ENCODE results near the gene PKDCC. TPM values are rescaled to one million over a fixed set of nuclear protein-coding genes. Genes with fewer than 3 reads are reported as not detected.
"Not testable (repeated sequence)": the region's sequence is repeated elsewhere in the genome, so short reads cannot be mapped to it uniquely, and the experiment has no call there.

Gene PKDCC
- total RNA-seq, 1 donor from 2014 or later = 19.6 TPM

DNA sequence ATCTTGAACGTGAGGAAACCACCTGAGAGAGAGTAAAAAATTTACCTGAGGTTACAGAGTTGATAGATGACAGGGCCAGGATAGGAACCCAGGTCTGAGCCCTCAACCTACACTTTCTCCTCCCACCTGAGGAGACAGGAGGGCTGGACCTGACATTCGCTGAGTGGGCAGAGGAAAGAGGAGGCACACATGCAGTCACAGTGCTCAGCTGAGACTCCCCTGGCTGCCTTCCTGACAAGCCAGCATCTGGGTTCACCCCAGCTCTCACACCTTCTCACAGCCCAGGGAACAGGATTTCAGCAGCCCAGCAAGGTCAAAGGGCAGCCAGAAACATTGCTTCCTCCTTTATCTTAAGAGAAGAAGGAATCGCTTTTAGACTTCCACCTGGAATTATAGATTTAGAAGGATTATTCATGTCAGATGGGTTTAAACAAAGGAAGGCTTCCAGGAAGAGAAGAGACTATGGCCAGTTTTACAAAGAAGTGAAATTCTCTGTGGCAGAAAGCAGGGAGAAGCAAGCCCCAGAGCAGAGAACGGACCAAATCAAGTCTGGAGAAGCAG lies 18.1 kb upstream of the PKDCC start:
- DNase-seq (ENCODE audit: low spot score in 2 of 2) = no peak
- no peak for FAIRE-seq

GRCh38 chr2:42030200-42030759 lies 17.5 kb upstream of the PKDCC start:
- DNase-seq (ENCODE audit: low spot score in 2 of 2) = no peak
- FAIRE-seq = no peak

DNA sequence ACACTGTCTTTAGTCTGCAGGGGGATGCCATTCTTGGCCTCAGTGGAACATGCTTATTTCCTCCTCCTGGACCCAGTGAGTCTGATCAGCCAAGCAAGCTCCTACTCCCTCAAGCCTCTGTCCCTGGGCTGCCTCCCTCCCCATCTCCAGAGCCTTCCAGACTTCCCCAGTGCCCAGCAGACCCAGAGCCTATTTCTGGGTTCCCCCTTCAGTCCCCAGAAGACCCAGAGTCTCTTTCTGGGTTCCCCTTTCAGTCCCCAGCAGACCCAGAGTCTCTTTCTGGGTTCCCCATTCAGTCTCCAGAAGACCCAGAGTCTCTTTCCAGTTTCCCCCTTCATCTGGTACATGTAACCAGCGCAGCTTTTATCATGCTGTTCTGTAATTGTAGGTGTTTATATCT lies 17.0 kb upstream of the PKDCC start:
- DNase-seq (ENCODE audit: low spot score in 2 of 2) (no peak), FAIRE-seq (no peak)

DNA sequence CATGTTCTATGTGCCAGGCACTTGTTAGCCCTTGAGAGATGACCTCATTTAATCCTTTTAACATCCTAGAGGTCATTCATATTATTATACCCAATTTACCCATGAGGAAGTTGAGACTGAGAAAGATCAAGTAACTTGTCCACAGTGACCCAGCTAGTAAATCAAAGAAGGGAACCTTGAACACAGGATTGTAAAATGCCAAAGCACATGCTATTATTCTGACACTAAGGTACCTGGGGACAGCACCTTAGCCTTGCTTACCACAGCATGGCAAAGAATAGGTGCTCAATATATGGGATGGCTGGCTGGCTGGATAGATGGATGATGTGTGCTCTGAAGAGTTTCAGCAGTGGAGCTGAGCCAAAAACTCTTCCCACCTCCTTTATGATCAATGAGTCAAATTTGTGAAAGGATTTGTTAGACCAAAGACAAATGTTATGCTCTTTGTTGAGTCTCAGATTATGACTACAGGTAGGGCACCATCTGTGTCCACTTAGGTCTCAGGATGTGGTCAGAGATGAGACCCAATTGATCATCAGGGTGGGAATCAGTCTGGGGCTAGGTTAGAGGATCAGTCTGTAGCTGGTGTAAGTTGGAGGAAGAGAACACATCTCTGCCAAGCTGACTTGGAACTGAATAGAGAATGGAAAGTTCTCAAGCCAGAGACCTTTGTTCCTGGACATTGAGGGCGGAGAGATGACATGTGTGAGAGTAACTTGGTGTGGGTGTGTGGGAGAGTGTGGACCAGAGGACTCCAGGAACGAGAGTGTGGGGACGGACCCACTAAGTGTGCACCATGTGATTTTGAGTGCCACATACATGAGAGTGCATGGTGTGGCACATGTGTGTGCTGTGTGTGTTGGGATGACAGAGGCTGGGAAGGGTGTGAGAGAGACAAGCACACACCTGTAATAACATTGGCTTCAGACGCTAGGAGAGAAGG lies 16.3 kb upstream of the PKDCC start:
- no peak for FAIRE-seq
- no peak for DNase-seq (ENCODE audit: low spot score in 2 of 2)

DNA sequence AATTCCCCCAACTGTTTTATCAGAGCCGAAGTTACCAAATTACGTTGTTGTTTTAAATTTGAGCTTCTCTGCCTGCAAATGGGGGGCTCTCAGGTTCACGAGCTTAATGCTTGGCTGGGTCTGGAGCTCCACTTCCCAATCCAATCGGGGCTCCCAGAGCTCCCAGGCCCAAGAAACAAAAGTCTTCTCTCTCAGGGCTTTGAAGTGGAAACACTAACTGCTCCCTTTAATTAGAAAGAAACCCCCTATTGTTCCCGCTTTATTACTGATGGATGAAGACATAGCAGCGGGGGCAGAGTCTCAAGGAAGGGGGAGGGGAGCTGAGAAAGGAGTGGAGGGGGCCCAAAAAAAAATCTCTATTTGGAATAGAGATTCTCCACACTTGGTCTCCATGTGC lies 15.6 kb upstream of the PKDCC start:
- FAIRE-seq = no peak
- DNase-seq (ENCODE audit: low spot score in 2 of 2) = no peak

DNA sequence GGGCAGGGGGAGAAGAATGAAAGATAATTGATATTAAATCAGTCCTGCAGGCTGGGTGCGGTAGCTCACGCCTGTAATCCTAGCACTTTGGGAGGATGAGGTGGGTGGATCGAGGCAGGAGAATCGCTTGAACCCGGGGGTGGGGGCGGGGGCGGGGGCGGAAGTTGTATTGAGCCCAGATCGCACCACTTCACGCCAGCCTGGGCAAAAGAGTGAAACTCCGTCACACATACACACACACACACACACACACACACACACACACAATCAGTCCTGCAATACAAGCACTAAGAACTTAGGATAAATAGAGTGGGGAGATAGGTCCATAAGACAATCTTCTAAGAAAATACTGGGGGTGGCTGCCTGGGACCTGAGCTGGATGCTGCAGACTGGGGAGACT lies 15.1 kb upstream of the PKDCC start:
- DNase-seq (ENCODE audit: low spot score in 2 of 2) (no peak), FAIRE-seq (no peak)

GRCh38 chr2:42034096-42034495 lies 13.7 kb upstream of the PKDCC start:
- not testable (repeated sequence) for DNase-seq (ENCODE audit: low spot score in 2 of 2); FAIRE-seq

DNA sequence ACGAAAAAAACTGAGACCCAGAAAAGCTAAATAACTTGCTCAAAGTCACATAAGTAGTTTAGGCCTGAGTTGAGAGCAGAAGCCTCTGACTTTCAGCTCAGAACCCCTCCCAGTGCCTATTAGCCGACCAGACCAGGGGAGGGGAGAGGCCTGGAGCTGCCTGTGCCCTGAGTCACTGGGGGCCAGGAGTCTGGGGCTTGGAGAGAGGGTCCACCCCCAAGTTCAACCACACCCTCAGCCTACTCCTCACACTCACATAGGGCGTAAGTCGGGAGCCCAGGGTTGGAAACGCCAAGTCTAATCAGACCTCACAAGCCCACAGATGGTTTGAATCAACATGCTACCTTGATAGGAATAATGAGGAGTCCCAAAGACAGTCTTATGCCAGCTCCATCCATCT lies 12.6 kb upstream of the PKDCC start:
- no peak for FAIRE-seq

DNA sequence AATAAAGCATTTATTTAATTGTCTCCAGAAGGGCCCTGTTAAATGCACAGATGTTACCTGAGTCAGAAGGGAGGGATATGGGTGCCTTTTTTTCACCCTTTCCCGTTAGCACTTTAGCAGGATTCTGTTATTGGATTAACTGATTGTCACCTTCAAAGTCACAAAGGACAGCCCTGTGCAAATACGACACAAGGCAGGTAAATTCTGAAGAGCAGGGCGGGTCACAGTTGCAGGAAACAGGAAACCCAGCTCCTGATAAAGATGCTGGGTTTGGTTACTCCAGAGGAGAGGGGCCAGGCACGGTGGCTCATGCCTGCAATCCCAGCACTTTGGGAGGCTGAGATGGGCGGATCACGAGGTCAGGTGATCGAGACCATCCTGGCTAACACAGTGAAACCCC lies 11.4 kb upstream of the PKDCC start:
- DNase-seq (ENCODE audit: low spot score in 2 of 2) (no peak), FAIRE-seq (no peak)

More for the DNA sequence above, 12.6 kb upstream of the PKDCC start:
- no peak for DNase-seq (ENCODE audit: low spot score in 2 of 2)

- DNase-seq (ENCODE audit: low spot score in 2 of 2) (no peak), FAIRE-seq (no peak)
Observed at GRCh38 chr2:42036940-42037339, 10.9 kb upstream of the PKDCC start.

DNA sequence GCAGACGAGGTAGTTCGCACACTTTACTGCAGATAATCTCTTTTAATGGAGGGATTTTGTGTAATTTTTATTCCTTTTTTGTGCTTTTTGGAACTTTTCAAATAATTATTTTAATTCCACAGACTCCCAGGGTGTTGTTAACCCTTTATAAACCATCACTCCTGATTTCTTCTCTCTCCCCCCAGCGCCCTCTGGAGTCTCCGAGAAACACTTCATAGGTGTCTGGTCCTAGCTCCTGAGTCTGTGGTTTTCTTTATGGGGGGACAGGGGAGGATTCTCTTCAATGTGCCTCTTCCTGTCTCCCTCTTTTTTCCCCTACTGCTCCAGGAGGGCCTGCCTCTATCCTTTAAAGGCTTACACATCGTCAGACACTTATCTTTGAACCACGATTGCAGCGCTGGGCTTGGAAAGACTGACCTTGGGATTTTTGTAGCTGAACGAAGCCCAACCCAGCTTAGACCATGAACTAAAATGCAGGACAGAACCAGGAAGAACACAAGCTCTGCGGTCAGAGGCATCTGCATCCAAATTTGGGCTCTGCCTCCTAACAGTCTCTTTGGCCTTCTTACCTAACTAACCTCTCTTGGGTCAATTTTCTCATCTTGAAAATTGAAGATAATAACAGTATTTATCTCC lies 7.1 kb upstream of the PKDCC start:
- FAIRE-seq = no peak
- DNase-seq (ENCODE audit: low spot score in 2 of 2) = no peak

DNA sequence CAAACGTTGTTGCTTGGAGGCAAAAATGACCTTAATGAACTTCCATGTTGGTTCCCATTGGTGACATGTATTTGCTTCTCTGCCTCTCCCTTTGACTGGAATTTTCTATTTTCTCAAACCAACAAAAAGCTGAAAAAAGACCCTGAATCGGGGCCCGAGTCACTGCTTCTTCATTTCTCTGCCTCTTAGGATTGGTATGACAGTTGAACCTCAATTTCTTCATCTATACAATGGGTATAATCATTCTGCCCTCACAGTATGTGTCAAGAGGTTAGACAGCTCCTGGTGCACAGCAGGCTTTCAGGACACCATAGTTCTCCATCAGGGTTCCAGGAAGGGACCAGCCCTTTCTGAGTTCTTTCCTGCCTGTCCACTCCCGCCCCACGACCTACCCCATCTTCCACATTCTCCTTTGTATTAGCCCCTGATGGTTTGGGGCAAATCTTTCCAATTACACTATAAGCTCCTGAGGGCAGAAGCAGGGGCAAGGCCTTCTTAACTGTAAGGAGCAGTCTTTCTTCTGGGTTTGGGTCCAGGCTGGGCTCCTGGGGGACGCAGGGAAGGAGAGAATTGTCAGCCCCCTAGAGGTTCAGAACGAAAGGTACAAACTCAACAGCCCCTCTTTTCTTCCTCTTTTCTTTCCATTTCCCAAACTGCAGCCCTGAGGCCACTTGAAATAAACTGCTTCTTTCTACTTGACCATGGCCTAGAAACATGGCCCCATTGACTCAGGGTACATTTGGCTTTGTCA lies 6.3 kb upstream of the PKDCC start:
- FAIRE-seq = no peak
- DNase-seq (ENCODE audit: low spot score in 2 of 2) = no peak

DNA sequence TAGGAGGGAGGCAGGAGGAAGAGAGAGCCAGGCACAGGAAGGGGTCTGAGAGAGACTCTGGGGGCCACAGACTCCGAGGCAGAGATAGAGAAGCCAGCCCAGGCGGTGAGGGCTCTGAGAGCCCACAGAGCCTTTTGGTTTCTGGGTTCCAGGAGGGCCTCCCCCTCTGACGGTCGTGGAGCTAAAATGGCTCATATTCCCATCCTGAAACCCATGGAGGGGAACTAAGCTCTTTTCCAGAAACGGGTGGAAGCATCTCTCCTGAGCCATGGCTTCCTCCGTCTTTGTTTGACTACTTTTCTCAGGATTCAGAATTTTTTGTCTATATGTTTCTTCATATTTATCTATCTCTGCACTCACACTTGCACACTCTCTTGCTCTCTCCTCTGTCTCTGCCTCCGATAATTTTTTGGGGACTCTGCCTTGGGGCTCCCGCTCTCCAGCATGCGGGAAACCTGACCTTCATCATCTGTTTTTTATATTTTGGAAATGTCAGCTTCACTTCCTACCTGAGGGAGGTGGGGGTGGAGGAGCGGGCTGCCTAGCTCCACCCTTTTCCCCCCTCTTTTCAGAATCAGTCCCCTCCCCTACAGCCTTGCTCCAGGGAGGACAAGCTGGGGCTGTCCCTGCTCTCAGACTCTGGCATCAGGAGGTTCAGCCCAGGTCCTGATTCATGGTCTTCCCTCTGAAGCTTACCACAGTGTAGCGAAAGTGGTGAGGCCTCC lies 5.0 kb upstream of the PKDCC start:
- FAIRE-seq (no peak), DNase-seq (ENCODE audit: low spot score in 2 of 2) (no peak)

DNA sequence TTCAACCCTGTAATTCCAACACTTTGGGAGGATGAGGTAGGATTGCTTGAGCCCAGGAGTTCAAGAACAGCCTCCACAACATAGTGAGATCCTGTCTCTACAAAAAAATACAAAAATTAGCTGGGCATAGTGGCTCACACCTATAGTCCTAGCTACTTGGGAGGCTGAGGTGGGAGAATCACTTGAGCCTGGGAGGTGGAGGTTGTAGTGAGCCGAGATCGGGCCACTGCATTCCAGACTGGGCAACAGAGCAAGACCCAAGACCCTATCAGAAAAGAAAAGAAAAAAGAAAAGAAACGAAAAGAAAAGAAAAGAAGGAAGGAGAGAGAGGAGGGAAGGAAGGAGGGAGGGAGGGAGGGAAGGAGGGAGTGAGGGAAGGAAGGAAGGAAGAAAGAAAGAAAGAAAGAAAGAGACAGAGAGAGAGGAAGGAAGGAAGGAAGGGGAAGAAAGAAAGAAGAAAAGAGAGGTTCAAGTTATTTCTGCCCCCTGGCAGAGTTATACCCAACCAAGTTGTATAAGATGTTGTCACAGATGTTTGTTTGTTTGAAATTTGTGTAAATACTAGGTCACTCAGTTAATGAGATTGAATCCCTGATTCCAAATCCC lies 3.9 kb upstream of the PKDCC start:
- DNase-seq (ENCODE audit: low spot score in 2 of 2) = no peak
- FAIRE-seq = no peak

DNA sequence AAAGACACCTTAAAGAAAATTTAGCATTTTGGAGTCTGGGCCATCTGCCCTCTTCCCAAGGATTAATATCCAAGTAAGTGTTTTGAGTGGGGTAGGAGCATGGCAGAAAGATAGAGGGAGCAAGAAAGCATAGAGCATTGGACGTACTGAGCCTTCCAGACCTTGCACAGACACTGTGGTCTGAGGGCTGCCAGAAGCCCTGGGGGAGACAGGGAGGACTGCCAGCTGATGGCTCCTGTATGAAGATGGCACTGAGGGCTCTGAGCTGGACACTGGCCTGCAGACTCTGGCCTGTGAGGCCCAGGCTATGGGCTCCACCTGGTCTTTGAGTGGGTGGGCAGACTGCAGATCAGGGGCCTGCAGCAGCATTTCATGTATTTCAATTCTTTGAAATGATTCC lies 2.9 kb upstream of the PKDCC start:
- DNase-seq (ENCODE audit: low spot score in 2 of 2) = no peak

DNA sequence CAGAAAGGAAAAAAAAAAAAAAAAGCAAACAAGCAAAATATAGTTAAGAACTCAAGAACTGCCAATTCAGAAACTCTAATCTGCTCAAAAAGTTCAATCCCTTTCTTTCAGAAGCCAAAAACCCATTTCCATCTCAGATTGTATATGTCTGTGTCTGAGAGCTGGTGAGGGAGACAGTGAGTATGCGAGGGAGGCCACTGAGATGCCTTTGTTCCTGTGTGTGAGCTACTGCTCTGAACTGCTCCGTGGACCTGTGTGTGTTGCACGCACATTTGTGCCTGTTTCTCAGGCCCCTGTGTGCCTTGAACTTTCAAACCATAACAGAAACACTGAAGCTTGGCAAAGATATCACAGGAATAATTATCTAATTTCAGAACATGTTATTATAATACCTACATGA lies 2.5 kb upstream of the PKDCC start:
- no peak for FAIRE-seq
- DNase-seq (ENCODE audit: low spot score in 2 of 2) = no peak

More for the DNA sequence above, 2.9 kb upstream of the PKDCC start:
- FAIRE-seq = no peak

DNA sequence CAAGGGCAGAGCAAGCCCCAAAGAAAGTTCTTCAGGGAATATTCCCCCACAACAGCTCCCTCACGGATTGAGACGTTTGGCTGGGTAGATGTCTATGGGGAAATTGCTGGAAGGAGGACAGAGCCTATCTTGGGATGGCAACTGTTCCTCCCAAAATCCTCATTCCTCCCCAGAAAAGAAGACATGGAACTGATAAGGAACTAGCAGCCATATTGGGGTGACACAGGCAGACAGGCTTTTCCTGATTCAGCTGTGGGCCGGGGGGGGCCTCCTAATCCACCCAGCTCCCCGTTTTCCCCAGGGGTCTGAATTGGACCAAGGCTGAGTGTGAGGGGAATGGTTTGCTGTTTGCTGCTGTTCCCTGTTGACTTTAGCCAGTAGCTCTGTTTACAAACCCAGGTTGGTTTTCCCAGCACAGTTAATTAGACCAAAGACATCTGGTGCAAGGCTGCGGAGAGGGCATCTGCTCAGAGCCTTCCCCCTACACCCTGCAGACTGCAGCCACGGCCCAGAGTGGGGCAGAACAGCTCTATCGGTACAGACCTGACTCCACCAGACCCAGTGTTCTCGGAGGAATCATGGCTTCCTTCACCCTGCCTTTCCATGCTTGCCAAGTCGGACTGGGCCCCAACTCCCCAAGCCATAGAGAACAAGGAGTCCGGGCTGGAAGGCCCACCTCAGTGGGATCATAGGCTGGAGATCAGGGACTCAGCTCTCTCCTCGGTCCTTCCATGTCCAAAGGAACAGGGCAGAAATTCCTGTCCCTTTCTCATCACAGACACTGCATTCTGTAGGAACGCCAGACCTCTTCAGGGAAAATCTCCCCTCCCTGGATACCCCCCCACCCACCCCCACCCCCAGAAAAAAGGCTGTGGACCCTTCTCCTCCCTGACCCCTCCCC lies 1.7 kb upstream of the PKDCC start:
- no peak for DNase-seq (ENCODE audit: low spot score in 2 of 2)

GRCh38 chr2:42046819-42047487 lies 868 bp upstream of the PKDCC start:
- DNase-seq (ENCODE audit: low spot score in 2 of 2) (peak in 1 of 2 donors; percentile 48), FAIRE-seq (no peak)

More for the DNA sequence above, 1.7 kb upstream of the PKDCC start:
- FAIRE-seq = no peak
